ENCODE data around the gene EHMT1. TPM values are rescaled to one million over a fixed set of nuclear protein-coding genes. Genes with fewer than 3 reads are reported as not detected.

Gene EHMT1
- total and polyA plus RNA-seq, 2 donors (not counting 1 experiment from before 2014, with no cell fraction given): 101 to 394 TPM

- Histone ChIP-seq H3K4me3 (ENCODE audit: control extremely low read depth in 1 of 5, extremely low read depth in 1 of 5, insufficient read depth in 1 of 5, low read depth in 2 of 5, low read length in 4 of 5) (no peak overlapping the region), H3K27ac (ENCODE audit: low read length in 2 of 2) (no peak overlapping the region), H4K20me1 (ENCODE audit: control insufficient read depth, insufficient read depth, low read length, poor library complexity, severe bottlenecking) (peaks cover 66% of the 10 kb centered on the region), H2AFZ (ENCODE audit: insufficient read depth, low read depth, low read length, poor library complexity, severe bottlenecking) (no peak overlapping the region), H3K9me3 (ENCODE audit: control extremely low read depth in 1 of 3, control insufficient read depth in 2 of 3, insufficient read depth in 1 of 3, low read length in 2 of 3) (no peaks in the 10 kb centered on the region), H3K9ac (ENCODE audit: low read length) (no peak overlapping the region), H3K4me2 (replicated peaks; ENCODE audit: low read depth, low read length, poor library complexity, severe bottlenecking) (no peak overlapping the region), H3K36me3 (replicated peaks in 1 of 2; ENCODE audit: control extremely low read depth in 1 of 2, control insufficient read depth in 1 of 2, extremely low read depth in 1 of 2, insufficient read depth in 2 of 2, low read length in 1 of 2) (peaks cover 0 to 24% of the 10 kb centered on the region in 2 experiments), H3K79me2 (ENCODE audit: control insufficient read depth, insufficient read depth, low read length) (peaks cover 70% of the 10 kb centered on the region), H3K4me1 (ENCODE audit: control insufficient read depth in 2 of 2, insufficient read depth in 2 of 2, low read length in 2 of 2) (peaks cover 15 to 28% of the 10 kb centered on the region in 2 donors), H3K27me3 (replicated peaks in 1 of 4; ENCODE audit: control extremely low read depth in 1 of 4, control insufficient read depth in 3 of 4, insufficient read depth in 4 of 4, low read length in 3 of 4) (no peaks in the 10 kb centered on the region)
- CTCF ChIA-PET: no interaction called here
- Mint-ChIP-seq H3K9me3 (ENCODE audit: insufficient read depth) (no peaks in the 10 kb centered on the region), H3K4me1 (peaks cover 28% of the 10 kb centered on the region), H3K4me3 (no peak overlapping the region), H3K27ac (no peak overlapping the region), H3K27me3 (no peaks in the 10 kb centered on the region)
- TF ChIP-seq EZH2 (IDR thresholded peaks at IDR 0.05; ENCODE audit: borderline replicate concordance, insufficient read depth, low read depth, low read length, poor library complexity, severe bottlenecking) (no peak), CTCF (IDR thresholded peaks at IDR 0.05) (no peak)
- 98% methylated on average over 24 of the region's 25 CpGs for WGBS (ENCODE audit: insufficient coverage)
- DNase-seq: no peak
- intact Hi-C loops (cut with micrococcal nuclease): no loop called here
- POLR2A ChIA-PET: no interaction called here
- no peak for ATAC-seq (ENCODE audit: low read depth)
Observed at GRCh38 chr9:137614631-137615386, 4.0 kb upstream of the EHMT1 start.

- Histone ChIP-seq H3K9ac (ENCODE audit: low read length) (no peak overlapping the region), H4K20me1 (ENCODE audit: control insufficient read depth, insufficient read depth, low read length, poor library complexity, severe bottlenecking) (peaks cover 66% of the 10 kb centered on the region), H3K79me2 (ENCODE audit: control insufficient read depth, insufficient read depth, low read length) (peaks cover 70% of the 10 kb centered on the region), H3K4me1 (ENCODE audit: control insufficient read depth in 2 of 2, insufficient read depth in 2 of 2, low read length in 2 of 2) (peaks cover 19 to 34% of the 10 kb centered on the region in 2 donors), H3K27me3 (replicated peaks in 1 of 4; ENCODE audit: control extremely low read depth in 1 of 4, control insufficient read depth in 3 of 4, insufficient read depth in 4 of 4, low read length in 3 of 4) (no peaks in the 10 kb centered on the region), H3K27ac (ENCODE audit: low read length in 2 of 2) (no peak overlapping the region), H3K4me3 (ENCODE audit: control extremely low read depth in 1 of 5, extremely low read depth in 1 of 5, insufficient read depth in 1 of 5, low read depth in 2 of 5, low read length in 4 of 5) (no peak overlapping the region), H3K9me3 (ENCODE audit: control extremely low read depth in 1 of 3, control insufficient read depth in 2 of 3, insufficient read depth in 1 of 3, low read length in 2 of 3) (no peaks in the 10 kb centered on the region), H3K4me2 (replicated peaks; ENCODE audit: low read depth, low read length, poor library complexity, severe bottlenecking) (no peak overlapping the region), H3K36me3 (replicated peaks in 1 of 2; ENCODE audit: control extremely low read depth in 1 of 2, control insufficient read depth in 1 of 2, extremely low read depth in 1 of 2, insufficient read depth in 2 of 2, low read length in 1 of 2) (peaks cover 0 to 24% of the 10 kb centered on the region in 2 experiments), H2AFZ (ENCODE audit: insufficient read depth, low read depth, low read length, poor library complexity, severe bottlenecking) (no peak overlapping the region)
- no peak for TF ChIP-seq EZH2 (IDR thresholded peaks at IDR 0.05; ENCODE audit: borderline replicate concordance, insufficient read depth, low read depth, low read length, poor library complexity, severe bottlenecking)
- no peak for TF ChIP-seq CTCF (IDR thresholded peaks at IDR 0.05)
- no peaks in the 10 kb centered on the region for H3K27me3 Mint-ChIP-seq
- ATAC-seq (ENCODE audit: low read depth) (no peak), DNase-seq (no peak)
- intact Hi-C loops (cut with micrococcal nuclease): no loop called here
- no peaks in the 10 kb centered on the region for H3K9me3 Mint-ChIP-seq (ENCODE audit: insufficient read depth)
- no peak overlapping the region for H3K4me3 Mint-ChIP-seq
- 98% methylated on average over 19 of the region's 19 CpGs for WGBS (ENCODE audit: insufficient coverage)
- ChIA-PET CTCF (no interaction called here), POLR2A (no interaction called here)
- peaks cover 32% of the 10 kb centered on the region for H3K4me1 Mint-ChIP-seq
- H3K27ac Mint-ChIP-seq: no peak overlapping the region
Observed at GRCh38 chr9:137615387-137615871, 3.4 kb upstream of the EHMT1 start.
